ENCODE results near the gene GPR176. TPM values are rescaled to one million over a fixed set of nuclear protein-coding genes. Genes with fewer than 3 reads are reported as not detected.

Gene GPR176
- total RNA-seq, 1 experiment from 2014 or later: 9.8 TPM

- intact Hi-C loops (cut with micrococcal nuclease; ENCODE audit: unreplicated experiment): loop anchor here (10.0 kb wide), 1 partner anchor 223 kb away; no protein-coding TSS in a partner anchor
- CTCF ChIA-PET: no interaction called here
- Histone ChIP-seq H3K36me3 (ENCODE audit: control insufficient read depth, insufficient read depth, low read length) (no peaks in the 10 kb centered on the region), H3K4me1 (peaks cover 19% of the 10 kb centered on the region), H3K27me3 (replicated peaks; ENCODE audit: control insufficient read depth, insufficient read depth, low read length) (no peaks in the 10 kb centered on the region), H3K4me3 (ENCODE audit: low read depth, low read length) (peak overlapping the region; percentile 44), H3K9me3 (no peaks in the 10 kb centered on the region)
- no peak for DNase-seq
- H3K4me3 Mint-ChIP-seq (ENCODE audit: unreplicated experiment): peak overlapping the region; percentile 72
- POLR2A ChIA-PET: no interaction called here
- no peaks in the 10 kb centered on the region for H3K9me3 Mint-ChIP-seq (ENCODE audit: unreplicated experiment)
- H3K27ac Mint-ChIP-seq (ENCODE audit: unreplicated experiment): peak overlapping the region; percentile 21
- no peak for TF ChIP-seq CTCF (IDR thresholded peaks at IDR 0.05; ENCODE audit: insufficient read depth in 1 of 2, low read depth in 1 of 2, low read length in 1 of 2, severe bottlenecking in 1 of 2, unreplicated experiment in 1 of 2)
- no peaks in the 10 kb centered on the region for H3K27me3 Mint-ChIP-seq (ENCODE audit: insufficient read depth, unreplicated experiment)
- H3K4me1 Mint-ChIP-seq (ENCODE audit: low read depth, unreplicated experiment): peaks cover 27% of the 10 kb centered on the region
- no peaks in the 10 kb centered on the region for H3K36me3 Mint-ChIP-seq (ENCODE audit: insufficient read depth, unreplicated experiment)
- BruUV-seq (replicated peaks): no TSS peak
These were observed 138.7 kb downstream of the GPR176 start for GRCh38 chr15:39781147-39781966.

- H3K4me1 Mint-ChIP-seq (ENCODE audit: low read depth, unreplicated experiment): peaks cover 6% of the 10 kb centered on the region
- H3K36me3 Mint-ChIP-seq (ENCODE audit: insufficient read depth, unreplicated experiment): no peaks in the 10 kb centered on the region
- no peaks in the 10 kb centered on the region for H3K27me3 Mint-ChIP-seq (ENCODE audit: insufficient read depth, unreplicated experiment)
- H3K4me3 ChIP-seq (ENCODE audit: low read depth, low read length): no peak overlapping the region
- no peak overlapping the region for H3K27ac Mint-ChIP-seq (ENCODE audit: unreplicated experiment)
- CTCF ChIA-PET: no interaction called here
- H3K36me3 ChIP-seq (ENCODE audit: control insufficient read depth, insufficient read depth, low read length): no peaks in the 10 kb centered on the region
- H3K4me3 Mint-ChIP-seq (ENCODE audit: unreplicated experiment): no peak overlapping the region
- peaks cover 5% of the 10 kb centered on the region; the same call in 1 of the 2 replicates for H3K4me1 ChIP-seq
- no peaks in the 10 kb centered on the region for H3K27me3 ChIP-seq (replicated peaks; ENCODE audit: control insufficient read depth, insufficient read depth, low read length)
- no peaks in the 10 kb centered on the region for H3K9me3 Mint-ChIP-seq (ENCODE audit: unreplicated experiment)
- no peak for DNase-seq
- POLR2A ChIA-PET: no interaction called here
- TF ChIP-seq CTCF (IDR thresholded peaks at IDR 0.05; ENCODE audit: insufficient read depth in 1 of 2, low read depth in 1 of 2, low read length in 1 of 2, severe bottlenecking in 1 of 2, unreplicated experiment in 1 of 2): no peak
- no TSS peak for BruUV-seq (replicated peaks)
- no peaks in the 10 kb centered on the region for H3K9me3 ChIP-seq
- intact Hi-C loops (cut with micrococcal nuclease; ENCODE audit: unreplicated experiment): no loop called here
These were observed 142.0 kb downstream of the GPR176 start for GRCh38 chr15:39778021-39778420.

DNA sequence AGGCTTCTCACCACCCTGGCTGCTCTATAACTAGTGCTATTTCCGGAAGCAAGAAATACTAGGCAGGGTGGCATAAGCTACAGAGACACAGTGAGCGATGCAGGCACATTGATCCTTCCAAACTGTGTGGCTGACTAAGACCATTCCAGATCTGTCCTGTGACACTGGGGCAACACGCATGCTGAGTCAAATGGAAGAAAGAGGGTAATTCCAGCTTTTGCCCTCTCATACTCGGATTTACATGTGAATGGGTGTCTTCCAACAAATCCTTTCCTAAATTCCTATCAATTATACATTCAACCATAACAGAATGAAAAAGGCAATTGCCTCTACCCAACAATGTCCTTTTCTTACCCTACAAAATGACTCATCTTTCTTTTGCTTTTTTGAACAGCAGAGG is 142.6 kb downstream of the GPR176 start:
- no TSS peak for BruUV-seq (replicated peaks)
- no peaks in the 10 kb centered on the region for H3K9me3 ChIP-seq
- H3K27me3 ChIP-seq (replicated peaks; ENCODE audit: control insufficient read depth, insufficient read depth, low read length): no peaks in the 10 kb centered on the region
- Mint-ChIP-seq H3K4me1 (ENCODE audit: low read depth, unreplicated experiment) (peaks cover 6% of the 10 kb centered on the region), H3K36me3 (ENCODE audit: insufficient read depth, unreplicated experiment) (no peaks in the 10 kb centered on the region), H3K9me3 (ENCODE audit: unreplicated experiment) (no peaks in the 10 kb centered on the region), H3K27ac (ENCODE audit: unreplicated experiment) (no peak overlapping the region), H3K27me3 (ENCODE audit: insufficient read depth, unreplicated experiment) (no peaks in the 10 kb centered on the region), H3K4me3 (ENCODE audit: unreplicated experiment) (no peak overlapping the region)
- intact Hi-C loops (cut with micrococcal nuclease; ENCODE audit: unreplicated experiment): no loop called here
- no peak for DNase-seq
- CTCF ChIA-PET: interaction anchor here (0.6 kb wide), 1 partner anchor 9 kb away, joined by 3 read pairs; no protein-coding TSS in a partner anchor
- no peak for TF ChIP-seq CTCF (IDR thresholded peaks at IDR 0.05; ENCODE audit: insufficient read depth in 1 of 2, low read depth in 1 of 2, low read length in 1 of 2, severe bottlenecking in 1 of 2, unreplicated experiment in 1 of 2)
- H3K36me3 ChIP-seq (ENCODE audit: control insufficient read depth, insufficient read depth, low read length): no peaks in the 10 kb centered on the region
- POLR2A ChIA-PET: no interaction called here
- H3K4me3 ChIP-seq (ENCODE audit: low read depth, low read length): no peak overlapping the region
- peaks cover 5% of the 10 kb centered on the region; the same call in 1 of the 2 replicates for H3K4me1 ChIP-seq
